Lower leg skin (tissue), 4 donors: ENCODE measurements around the gene KRT35. TPM values are rescaled to one million over a fixed set of nuclear protein-coding genes. Genes with fewer than 3 reads are reported as not detected.

Experiments
- DNase-seq, 2 donors: peaks; one replicate each; pipeline ENCODE4 v3.0.0-alpha.2; 2019; ENCODE audit warnings: low spot score in 2 of 2
- H3K4me3 ChIP-seq: fragments of 200-600 bp; sonication (generic); 2 replicates; pipeline ENCODE4 v1.5.1; 2017; ENCODE audit warnings: mild to moderate bottlenecking, low read depth; ENCODE audit not compliant: poor library complexity, severe bottlenecking
- POLR2A ChIP-seq, 2 donors: fragments of 450-650 bp; IDR thresholded peaks; one replicate each; pipeline ENCODE4 v1.6.1; 2016 to 2017; ENCODE audit warnings: antibody characterized with exemption in 2 of 2, mild to moderate bottlenecking in 1 of 2, moderate library complexity in 1 of 2
- WGBS, 2 donors: methylation state at CpG; one replicate each; pipeline ENCODE4 v1.1.5; 2018; 5-methylcytosine and 5-hydroxymethylcytosine counted together
- intact Hi-C: fragments of 100-400 bp; cut with DNase I; formaldehyde crosslinking; loops from one replicate; pipeline ENCODE4 v1.15.0; 2023; ENCODE audit warnings: low total_unique reads
- total RNA-seq, 4 donors: library from RNA; depleted of rRNA; stranded (reverse); fragments of >200 nt; gene quantifications; one replicate each; pipeline ENCODE4 v1.1.0, GENCODE V29; 2016
- TF ChIP-seq, protein P1 (sequence below), 3 donors: fragments of 450-650 bp; IDR thresholded peaks; one replicate each; pipeline ENCODE4 v1.5.1; 2016; ENCODE audit warnings: antibody characterized with exemption in 3 of 3, mild to moderate bottlenecking in 3 of 3, moderate library complexity in 2 of 3

KRT35 gene
- total RNA-seq, 4 donors from 2014 or later: 0.84 TPM; not detected in 3

DNA sequence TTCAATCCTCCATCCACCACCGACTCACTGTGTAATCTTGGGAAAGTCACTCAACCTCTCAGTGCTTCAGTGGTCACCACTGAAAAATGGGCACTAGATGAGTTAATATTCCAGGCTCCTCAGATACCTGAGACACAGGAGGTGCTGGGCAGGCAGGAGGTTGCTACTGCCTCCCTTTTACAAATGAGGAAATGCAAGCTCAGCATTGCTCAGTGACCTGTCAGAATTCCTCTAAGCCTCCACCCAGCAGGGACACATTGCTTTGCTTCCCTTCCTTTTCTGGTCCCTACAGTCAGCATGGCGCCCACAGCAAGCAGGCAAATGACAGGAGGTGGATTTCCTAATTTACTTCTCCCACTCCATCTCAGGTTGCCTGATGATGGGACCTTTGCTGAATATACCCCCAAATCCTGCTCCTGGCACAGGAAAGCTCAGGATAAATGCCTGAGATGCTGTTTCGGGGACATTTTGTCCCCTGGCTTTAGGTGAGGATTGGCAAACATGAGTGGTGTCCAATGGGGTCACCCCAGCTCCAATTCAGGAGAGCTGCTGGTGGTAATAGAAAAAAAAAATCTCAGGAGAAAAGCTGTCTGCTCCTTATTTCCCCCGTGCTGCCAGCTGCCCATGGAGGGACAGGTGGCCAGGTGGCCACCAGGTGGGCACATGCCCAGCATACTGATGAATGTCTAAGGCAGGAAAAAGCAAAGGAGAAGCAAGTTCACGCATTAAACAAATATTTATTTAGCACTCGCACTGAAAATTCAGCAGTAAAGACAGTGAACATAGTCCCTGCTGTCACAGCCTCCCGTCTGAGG is 29.5 kb upstream of the KRT35 start:
- 76 to 79% methylated on average over 7 of the region's 7 CpGs for WGBS, 2 donors
- intact Hi-C loops: no loop called here
- no peak for TF ChIP-seq POLR2A (IDR thresholded peaks at IDR 0.05)
- TF ChIP-seq, protein P1, sequence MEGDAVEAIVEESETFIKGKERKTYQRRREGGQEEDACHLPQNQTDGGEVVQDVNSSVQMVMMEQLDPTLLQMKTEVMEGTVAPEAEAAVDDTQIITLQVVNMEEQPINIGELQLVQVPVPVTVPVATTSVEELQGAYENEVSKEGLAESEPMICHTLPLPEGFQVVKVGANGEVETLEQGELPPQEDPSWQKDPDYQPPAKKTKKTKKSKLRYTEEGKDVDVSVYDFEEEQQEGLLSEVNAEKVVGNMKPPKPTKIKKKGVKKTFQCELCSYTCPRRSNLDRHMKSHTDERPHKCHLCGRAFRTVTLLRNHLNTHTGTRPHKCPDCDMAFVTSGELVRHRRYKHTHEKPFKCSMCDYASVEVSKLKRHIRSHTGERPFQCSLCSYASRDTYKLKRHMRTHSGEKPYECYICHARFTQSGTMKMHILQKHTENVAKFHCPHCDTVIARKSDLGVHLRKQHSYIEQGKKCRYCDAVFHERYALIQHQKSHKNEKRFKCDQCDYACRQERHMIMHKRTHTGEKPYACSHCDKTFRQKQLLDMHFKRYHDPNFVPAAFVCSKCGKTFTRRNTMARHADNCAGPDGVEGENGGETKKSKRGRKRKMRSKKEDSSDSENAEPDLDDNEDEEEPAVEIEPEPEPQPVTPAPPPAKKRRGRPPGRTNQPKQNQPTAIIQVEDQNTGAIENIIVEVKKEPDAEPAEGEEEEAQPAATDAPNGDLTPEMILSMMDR (IDR thresholded peaks at IDR 0.05): no peak
- H3K4me3 ChIP-seq: no peak overlapping the region
- DNase-seq: no peak

DNA sequence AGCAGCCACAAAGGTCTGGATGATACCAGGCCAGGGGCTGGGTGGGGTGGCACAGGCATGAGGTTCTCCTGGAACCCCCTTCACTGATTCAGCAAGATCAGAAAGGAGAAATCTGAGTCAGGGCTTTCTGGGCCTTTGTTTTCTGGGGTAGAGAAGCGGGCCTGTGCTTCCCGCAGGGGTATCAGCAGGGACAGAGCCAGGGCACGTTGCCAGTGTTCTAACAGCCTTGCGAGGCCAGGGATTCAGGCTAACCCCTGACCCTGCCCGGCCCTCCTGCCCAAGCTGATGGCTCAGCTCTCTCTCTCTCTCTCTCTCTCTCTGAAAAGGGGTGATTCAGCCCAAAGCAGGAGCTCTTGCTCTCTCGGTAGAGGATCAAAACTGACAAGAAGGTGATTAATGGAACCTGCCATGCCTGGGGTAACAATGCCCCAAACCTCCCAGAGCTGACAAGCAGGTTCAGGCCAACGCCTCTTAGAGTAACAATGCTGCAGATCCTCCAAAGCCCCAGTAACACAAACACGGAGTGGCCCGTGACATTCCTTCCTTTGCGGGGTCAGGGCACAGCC is 26.4 kb upstream of the KRT35 start:
- intact Hi-C loops: no loop called here
- no peak overlapping the region for H3K4me3 ChIP-seq
- TF ChIP-seq, protein P1 (IDR thresholded peaks at IDR 0.05): no peak
- TF ChIP-seq POLR2A (IDR thresholded peaks at IDR 0.05): no peak
- WGBS, 2 donors: 48% methylated on average over 9 to 10 of the region's 10 CpGs
- DNase-seq: no peak

DNA sequence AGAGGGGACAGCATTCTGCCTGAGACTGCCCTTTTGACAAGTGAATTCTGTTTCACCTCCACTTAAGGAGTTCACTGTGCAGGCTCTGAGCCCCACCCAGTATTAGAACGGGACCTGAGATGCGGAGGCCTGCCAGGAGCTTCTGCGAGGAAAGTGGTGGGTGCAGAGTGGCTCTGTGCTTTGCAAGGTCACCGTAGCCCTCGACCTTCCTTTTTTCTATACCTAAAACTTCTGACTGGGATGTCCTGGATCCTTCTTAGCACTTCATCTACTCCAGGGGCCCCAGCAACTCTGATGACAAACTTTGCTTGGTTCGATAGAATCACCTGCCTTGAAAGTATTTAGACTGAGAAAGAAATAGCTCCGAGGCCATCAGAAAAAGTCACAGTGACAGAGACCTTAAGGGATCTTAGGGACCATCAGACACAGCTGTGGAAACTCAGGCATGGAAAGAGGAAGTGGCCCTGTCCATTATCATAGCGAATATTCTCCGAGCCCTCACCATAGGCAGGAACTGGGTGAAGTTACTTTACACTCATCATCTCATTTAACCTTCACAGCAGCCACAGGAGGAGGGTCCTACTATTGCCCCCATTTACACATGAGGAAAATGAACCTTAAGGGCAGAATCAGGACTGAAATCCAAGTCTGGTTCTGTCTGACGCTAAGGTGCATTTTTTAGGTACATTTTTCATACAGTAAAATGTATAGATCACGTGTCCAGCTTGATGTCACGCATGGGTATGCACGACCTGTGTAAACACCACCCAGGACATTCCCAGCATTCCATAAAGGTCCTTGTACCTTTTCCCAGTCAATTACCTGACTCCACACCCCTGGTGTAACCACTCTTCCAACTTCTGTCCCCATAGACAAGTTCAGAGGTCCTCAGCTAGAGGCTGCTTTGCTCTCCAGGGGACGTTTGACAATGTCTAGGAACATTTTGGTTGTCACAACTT is 25.1 kb upstream of the KRT35 start:
- H3K4me3 ChIP-seq: no peak overlapping the region
- 71 to 79% methylated on average over 14 of the region's 14 CpGs for WGBS, 2 donors
- no peak for DNase-seq
- no peak for TF ChIP-seq POLR2A (IDR thresholded peaks at IDR 0.05)
- TF ChIP-seq, protein P1 (IDR thresholded peaks at IDR 0.05): no peak
- intact Hi-C loops: no loop called here

DNA sequence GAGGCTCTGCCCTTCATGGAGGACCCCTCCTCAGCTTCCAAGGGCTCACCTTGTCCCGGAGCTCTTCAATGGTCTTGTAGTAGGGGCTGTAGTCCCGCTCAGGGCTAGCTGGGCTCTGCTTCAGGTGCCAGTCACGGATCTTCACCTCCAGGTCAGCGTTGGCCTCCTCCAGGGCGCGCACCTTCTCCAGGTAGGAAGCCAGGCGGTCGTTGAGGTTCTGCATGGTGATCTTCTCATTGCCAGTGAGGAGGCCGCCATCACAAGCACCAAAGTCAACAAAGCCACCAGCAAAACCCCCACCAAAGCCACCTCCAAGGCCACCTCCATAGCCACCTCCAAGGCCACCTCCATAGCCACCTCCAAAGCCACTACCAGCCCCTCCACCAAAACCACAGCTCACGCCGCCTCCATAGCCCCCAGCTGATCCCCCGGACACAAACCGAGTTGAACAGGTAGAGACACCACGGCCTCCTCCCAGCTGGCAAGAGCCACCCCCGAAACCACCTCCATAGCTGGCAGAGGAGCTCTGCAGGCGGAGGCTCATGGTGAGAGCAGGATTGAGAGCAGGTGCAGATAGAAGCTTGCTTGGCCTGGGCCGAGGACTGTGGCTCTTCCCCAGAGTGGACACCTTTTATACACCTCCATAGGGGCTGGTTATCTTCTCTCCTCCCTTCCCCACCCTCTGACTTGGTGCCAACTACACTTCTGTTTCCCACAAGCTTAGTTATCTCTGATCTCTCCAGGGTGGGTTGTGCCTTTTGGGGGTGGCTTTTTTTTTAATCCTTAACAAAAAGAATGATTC is 24.3 kb upstream of the KRT35 start, which contains the start of gene KRT13:
TSS of gene KRT13 (minus strand) at position 606 of the 802 bp plus-strand sequence. CDS start at position 544, 62 bp downstream.
- TF ChIP-seq, protein P1 (IDR thresholded peaks at IDR 0.05): no peak
- TF ChIP-seq POLR2A (IDR thresholded peaks at IDR 0.05): no peak
- intact Hi-C loops: no loop called here
- no peak for DNase-seq
- H3K4me3 ChIP-seq: no peak within 1 kb of the TSS
- WGBS, 2 donors: 83 to 86% methylated on average over 17 of the region's 17 CpGs
